HG03097 (cell line): Measurements from ENCODE around the gene SAMD4A.

Experiments
- ATAC-seq: cut with Tn5 transposase; IDR thresholded peaks from one replicate; pipeline ENCODE4 v1.9.1; 2021; ENCODE audit not compliant: unreplicated experiment, low FRiP score

Gene SAMD4A

DNA sequence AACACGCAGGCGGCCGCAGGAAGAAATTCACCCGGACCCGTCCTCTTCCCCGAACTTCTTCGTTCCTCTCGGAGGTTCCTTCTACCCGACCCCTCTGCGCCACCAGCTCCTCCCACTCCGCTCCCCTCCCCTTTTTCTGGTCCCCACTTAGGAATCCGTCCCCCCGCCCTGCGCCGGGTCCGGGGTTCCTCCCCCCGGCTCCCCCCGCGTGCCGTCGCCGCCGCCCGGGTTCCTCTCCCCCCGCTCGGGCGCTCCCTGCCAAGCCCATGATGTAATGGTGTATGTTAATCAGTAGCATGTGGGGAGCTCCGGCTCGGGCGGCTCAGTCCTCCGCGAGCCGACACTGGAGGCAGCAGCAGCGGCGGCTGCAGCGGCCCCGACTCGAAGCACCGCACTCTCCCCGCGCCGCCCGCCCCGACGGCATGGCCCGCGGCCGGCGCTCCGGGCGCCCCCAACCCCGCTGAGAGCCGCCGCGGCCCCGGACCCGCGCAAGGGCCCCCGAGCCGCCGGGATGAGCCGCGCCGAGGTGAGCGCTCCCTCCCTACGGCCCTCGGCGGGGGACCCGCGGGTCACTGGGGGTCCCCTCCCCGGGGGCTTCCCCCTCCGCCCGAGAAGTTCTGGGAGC lies 1.0 kb upstream of the SAMD4A start:
- peak; percentile 43 for ATAC-seq

DNA sequence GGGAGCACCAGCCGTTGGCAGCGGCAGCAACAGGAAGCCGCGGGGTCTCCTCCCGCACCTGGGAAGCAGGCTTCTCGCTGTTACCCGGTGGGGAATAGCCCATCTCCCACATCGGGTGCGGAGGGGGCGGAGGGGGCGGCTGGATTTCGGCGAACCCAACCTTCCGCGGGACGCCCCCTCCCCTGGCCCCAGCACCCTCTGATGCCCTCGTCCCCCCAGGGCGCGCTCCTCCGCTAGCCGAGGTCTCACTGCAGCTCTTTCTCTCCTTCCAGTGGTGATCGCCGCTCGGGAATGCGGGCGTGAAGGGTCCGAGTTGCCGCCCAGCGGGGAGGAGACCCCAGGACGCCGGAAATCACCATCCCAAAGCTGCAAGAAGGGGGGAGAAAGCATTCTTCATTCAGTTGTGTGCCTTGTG lies 303 bp downstream of the SAMD4A start:
- no peak for ATAC-seq

DNA sequence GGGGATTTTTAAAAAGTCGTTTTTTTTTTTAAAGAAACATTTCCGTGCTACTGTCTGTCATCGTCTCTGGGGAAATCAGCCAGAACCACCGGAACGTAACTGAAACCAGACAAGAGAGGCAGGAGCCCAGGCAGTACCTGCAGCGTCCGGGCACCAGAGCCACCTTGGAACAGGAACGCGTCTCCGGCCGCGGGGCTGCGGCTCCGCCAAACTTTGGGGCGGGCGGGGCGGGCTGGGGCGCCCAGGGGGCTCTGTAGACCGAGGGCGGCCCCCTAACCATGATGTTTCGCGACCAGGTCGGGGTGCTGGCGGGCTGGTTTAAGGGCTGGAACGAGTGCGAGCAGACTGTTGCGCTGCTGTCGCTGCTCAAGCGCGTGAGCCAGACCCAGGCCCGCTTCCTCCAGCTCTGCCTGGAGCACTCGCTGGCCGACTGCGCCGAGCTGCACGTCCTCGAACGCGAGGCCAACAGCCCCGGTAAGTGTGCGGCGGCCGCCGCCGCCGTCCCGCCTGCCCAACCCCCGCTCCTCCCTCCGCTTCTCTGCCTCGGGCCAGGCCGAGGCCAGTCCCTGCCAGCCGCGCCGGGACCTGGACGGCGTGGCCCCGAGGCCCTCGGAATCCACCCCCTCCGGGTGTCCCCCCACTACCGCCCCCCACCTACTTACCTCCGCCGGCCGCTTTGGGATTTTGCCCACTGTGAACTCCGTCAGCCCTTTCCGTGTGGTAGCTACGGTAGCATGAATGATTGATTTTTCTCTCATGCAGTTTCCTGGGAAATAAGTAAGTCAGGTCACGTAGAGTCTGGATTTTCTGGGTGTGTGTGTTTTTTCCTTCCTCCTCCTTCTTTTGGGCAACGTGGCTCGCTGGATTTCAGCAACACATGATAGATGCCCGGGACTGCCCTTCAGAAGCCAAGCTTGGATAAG lies 972 bp downstream of the SAMD4A start:
- ATAC-seq = no peak

DNA sequence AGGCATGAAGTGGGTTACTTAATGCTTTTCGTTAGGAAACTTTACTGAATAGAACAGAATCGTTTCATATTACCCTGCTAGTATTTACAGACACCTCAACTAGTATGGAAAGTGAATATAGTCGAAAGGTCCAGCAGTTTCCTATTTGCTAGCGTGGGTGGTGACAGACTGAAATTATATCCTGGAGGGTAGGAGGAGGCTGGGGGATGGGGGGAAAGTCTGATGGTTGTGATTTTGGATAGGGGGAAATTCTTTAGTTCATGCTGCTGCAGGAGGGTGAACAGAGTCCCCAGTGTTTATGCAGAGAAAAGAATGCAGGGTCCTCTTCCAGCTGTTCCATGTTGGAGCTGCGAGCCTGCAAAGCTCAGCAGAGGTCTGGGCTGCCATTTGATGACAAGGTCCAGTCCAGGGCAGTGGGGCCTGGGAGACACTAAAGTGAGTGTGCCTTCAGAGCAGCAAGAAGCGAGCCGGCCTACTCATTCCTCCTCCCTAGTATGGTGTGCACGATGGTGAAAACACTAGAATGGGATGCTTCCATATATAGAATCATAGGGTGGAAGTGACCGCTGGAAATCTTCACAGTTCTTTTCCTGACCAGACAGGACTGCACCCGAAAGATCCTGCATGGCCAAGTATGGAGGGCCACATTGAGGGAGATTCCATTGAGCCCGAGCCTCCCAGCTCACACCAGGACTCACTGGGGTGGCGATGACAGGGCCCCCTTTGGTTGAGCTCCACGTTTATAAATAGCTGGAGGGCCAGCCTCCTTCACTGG lies 2.1 kb downstream of the SAMD4A start:
- no peak for ATAC-seq

DNA sequence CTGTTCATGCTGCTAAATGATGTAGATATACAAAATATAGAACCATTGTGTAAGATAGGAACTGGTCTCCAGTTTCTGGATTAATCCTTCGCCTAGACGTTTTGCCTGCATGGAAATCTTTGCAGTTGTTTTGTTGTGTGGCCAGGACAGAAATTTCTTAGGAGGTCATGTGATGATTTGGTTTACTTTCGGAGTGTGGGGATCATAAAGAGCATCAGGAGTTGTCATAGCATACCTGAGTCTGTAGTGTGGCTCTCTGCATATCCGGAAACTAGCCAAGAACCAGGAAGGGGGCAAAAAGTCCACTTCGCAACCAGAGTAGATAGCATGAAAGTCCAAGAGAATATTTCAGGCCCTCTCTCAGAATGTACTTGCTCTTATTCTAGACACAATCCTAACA lies 3.1 kb downstream of the SAMD4A start:
- no peak for ATAC-seq

DNA sequence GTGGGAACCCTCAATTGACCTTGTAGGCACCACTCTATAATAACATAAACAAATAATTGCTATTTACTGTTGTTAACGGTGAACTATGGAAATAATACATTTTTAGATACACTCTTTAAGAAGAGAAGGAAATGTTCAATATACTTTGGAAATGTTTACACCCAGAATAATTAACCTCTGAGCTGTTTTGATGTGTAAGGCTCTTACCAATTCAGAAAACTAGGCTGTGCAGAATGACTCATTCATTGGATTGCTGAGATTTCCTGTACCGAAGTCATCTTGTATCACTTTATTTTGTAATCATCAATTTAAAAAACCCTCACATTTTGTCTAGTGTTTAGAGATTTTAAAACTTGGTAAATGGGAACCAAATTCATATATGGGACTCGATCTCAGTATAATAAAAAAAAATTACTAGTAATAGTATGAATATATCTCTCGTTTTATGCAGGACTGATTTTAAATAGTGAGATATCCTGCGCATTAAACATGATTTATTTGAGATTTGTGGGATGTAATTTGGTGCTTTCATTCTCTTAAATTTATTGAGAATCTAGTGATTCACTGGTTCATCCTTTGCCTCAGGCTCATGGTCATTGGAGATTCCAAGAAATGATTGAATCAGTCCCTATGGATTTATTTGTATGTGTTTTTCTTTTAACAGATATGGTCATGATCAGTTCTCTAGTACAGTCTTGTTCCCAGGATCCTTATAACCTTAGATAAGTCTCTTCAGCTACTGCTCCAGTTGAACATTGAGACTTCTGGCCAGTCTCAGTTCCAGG lies 3.9 kb downstream of the SAMD4A start:
- ATAC-seq = no peak

DNA sequence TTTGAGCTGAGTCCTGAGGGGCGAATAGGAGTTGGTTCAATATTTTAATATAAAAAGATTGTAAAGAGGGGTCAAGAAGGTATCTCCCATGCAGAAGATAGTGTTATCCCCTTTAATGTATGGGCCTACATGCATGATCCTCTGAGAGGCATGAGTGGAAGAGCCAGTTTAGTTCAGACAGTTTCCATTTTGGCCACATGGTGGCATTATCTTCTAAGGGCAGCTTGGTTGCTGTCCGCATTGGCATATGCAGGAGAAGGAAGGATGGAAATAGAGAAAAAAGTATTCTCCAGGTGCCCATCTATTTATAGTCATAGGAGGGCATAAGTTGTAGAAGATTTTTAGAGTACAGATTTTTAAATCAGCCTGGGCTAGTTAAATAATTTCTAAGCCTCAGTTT lies 5.4 kb downstream of the SAMD4A start:
- ATAC-seq = no peak

DNA sequence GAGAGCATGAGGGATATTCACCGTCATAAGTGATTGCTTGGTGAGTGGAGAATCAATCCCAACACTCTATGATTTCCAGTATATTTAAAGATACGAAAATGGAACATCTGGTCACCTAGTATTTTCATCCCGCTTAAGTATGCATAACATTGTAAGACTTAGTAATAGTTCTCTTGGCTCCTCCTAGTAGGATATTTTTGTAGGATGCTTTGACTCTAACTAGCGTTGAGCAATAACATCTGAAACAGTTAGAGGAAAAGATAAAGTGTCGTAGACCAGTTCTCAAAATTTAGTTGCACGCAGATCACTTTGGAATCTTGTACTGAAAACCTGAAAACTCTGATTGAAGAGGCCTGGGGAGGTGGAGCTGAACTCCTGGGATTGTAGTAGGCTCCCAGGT lies 7.6 kb downstream of the SAMD4A start:
- no peak for ATAC-seq

DNA sequence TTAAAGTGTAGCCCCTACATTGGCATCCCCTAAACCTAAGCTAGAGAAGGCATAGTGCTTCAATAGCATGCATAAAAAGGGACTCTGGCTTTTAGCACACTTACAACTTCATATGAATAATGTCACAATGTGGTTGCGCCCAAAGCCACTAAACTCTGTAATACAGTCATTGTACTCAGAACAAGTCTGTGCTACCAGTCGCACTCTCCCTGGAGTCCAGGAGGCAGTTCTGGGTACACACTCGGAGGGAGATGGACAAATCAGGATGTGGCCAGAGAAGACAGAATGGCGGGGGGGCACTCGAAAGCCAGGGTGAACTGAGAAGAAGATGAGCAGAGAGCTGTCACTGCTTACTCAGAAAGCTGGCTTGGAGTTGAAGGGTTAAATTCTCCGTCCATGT lies 10.6 kb downstream of the SAMD4A start:
- ATAC-seq = no peak

DNA sequence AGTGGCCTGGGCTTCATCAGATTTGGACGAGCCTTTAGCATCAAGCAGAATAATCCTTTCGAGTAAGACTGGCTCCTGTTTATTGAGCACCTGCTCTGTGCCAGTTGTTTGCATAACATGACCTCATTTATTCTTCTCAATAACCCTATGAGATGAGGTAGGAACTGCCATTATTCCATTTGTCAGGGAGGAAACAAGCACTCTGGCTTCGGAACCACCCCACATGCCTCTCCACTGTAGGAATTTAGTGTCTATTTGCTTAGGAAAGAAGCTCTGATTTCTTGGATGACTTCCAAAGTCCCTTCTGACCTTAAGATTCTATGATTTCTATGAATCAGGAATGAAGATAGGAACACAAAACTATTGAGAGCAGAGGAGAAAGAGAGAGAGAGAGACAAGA lies 11.0 kb downstream of the SAMD4A start:
- ATAC-seq = no peak

DNA sequence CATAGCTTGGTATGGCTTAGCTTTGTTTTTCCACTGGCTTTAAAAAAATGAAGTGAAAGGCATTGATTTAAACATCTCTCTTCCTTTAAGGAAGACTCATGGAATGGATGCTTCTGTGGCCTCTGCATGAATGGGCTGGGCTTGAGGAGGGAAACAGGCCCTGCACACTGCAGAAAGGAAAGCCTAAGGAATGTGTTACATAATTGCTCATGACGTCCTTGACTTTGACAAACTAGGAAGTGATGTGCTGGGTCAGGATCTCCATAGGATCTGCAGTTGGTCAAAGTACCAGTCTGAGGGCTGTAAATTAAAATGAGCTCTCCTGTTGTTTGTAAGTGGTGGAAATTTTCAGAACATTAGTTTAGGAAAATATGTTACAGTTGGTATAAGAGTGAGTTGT lies 12.7 kb downstream of the SAMD4A start:
- no peak for ATAC-seq

DNA sequence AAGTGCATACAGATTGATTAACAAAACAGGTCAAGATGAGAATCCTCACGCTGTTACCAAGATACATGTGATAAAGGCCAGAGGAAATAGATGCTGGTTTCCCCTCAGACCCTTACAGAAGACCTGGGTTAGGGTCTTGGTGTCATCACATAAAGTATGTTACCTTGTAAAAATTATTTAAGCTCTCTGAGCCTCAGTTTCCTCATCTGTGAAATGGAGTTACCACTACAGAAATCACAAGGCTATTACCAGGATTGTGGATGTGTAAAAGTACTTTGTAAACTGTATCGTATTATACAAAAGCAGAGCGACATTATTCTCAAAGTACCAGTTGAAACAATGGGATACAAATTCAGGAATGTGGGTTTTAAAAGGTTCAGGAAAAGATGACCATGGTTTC lies 14.0 kb downstream of the SAMD4A start:
- ATAC-seq = no peak

DNA sequence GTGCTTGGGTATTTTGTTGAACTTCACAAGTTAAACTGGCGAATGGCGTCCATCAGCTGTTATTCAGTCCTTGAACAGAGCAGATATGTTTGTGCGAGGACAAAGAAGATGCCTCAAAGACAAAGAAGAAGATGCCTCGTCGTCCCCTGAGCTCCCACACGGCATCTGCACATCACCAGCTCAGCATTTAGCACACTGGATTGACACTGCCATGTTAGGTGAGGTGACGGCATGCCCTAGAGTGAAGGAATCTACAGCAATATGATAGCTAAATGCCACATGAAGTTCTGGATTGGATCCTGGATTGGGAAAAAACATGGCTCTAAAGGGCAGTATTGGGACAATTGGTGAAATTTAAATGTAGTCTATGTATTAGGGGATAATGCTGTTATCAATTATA lies 15.4 kb downstream of the SAMD4A start:
- no peak for ATAC-seq

DNA sequence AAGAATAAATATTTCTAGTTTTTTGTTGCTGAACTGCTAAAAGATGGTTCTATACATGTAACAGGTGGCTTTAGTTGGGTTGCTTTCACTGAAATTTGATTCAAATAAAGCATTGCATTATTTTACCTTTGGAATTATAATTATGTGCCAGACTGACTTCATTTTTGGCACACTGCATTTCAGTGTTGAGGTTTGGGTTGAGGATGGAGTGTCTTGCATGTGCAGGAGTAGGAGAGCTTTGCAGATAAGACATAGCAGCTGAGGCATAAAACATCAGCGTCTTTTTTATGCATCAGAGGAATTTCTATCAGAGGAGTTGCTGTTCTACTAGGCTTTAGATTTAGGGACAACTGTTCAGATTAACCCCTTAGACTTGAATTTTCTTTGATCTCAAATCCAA lies 17.2 kb downstream of the SAMD4A start:
- ATAC-seq = no peak

DNA sequence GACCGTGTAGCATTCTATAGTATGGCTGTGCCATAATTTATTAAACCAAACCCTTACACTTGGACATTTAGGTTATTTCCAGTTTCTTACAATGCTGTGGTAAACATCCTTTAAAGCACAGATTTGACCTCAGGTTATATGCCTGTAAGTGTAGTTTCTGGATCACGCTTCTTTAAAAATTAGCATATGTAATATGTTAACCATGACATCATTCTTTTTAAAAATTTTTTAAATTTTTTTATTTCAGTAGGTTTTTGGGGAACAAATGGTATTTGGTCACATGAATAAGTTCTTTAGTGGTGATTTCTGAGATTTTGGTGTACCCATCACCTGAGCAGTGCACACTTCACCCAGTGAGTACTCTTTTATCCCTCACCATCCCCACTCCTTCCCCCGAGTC lies 18.3 kb downstream of the SAMD4A start:
- ATAC-seq = no peak

DNA sequence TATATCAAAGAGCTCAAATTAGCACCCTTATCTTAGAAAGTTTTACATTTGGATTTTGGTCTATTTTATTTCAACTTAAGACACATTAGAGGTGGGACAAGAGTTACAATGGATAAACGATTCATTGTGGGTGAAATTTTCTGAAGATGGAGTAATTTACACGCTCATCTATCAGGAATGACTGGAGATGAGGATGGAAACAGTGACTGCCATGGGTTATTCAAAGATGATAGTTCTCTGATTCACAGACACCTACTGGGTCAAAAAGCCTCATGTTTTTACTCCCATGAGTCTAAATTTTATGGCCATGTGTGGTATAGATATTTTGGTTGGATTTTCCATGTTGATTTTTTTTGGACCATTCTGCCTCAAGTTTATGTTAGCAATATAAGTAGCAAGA lies 22.1 kb downstream of the SAMD4A start:
- ATAC-seq = no peak

DNA sequence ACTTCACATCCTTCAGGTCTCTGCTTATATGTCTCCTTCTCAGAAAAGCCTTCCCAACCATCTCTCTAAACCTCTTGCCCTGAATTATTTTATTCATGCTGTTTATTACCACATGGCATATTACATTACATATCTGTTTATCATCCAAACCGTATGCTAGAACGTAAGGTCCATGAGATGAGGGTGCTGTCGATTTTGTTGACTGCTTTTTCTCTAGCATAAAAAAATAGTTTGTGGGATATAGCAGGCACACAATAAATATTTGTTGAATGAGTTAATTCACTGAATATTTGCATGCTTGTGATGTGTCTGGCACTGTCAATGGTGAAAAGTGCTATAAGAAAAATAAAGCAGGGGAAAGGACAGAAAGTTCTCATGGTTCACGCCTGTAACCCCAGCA lies 22.9 kb downstream of the SAMD4A start:
- no peak for ATAC-seq

DNA sequence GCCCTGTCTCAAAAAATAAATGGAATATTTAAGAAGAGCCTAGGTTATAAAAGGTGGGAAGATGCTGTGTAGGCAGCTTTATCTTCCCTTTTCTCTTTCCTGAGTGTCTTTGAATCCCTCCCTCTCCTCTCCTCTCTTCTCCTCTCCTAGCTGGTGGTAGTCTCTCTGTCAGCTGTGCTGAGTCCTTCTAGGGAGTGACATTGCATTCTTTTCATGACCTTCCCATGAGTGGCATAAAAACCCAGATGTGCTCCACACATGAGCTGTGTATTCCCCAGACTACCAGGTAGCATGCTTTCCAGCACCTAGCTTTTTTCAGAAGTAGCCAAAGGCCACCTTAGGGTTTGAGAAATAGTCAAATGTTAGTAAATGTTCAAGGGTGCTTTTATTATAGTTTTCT lies 23.6 kb downstream of the SAMD4A start:
- ATAC-seq = no peak

DNA sequence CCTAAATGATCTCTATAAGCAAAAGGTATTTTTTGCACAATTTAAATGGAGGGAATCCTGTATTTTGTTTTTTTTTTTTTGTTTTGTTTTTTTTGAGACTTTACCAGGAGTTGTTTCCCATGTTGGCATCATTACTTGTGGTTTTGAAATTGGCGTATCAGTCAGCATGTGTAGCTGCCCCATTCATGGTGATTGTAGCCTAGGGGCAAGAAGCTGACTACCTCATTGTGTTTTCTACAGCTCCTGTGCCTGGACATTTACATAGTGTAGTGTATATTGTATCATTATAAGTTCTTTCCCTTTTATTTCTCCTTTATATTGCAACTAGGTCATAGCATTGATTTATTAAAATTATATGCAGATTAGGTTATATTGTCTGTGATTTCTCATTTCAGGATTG lies 24.5 kb downstream of the SAMD4A start:
- no peak for ATAC-seq

DNA sequence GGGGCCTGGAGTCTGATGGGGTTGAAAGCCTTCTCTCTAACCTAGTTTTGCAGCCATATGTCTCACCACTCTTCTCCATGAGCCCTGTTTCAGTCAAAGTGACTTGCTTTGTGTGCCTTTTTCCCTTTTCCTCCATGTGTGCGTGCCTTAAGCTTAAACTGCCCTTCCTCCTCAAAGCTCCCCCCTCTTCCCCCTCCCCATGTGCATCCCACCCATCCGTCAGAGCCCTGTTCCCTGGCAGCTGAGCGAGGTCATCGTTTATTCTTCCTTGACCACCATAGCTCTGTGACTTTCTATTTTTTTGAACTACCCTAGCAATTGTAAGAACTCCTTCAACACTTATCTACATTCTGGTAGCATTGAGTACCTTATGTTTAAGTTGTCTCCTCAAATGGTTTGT lies 24.9 kb downstream of the SAMD4A start:
- ATAC-seq = no peak

DNA sequence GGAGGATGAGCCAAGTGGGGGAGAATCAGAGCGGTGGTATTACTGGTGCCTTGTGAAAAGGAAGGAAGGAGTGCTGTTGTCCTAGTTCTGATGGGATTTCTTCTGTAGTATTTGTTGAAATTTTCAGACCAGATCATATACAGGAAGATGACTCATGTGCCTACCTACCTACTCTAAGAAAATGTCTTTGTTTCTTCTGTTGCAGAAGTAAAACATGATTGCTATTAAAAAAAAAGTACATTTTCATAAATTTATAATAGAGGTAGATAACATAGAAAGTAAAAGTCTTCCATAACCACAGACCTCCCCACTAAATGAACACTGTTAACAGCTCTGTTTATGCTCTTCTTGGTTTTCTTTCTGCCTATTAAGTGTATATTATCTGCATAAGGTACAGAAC lies 26.9 kb downstream of the SAMD4A start:
- ATAC-seq = no peak
